Breast epithelium (tissue), 4 donors: ENCODE results near the gene AMT. TPM values are rescaled to one million over a fixed set of nuclear protein-coding genes. Genes with fewer than 3 reads are reported as not detected.

ENCODE experiments used
- DNase-seq, 2 donors: peaks; one replicate each; pipeline ENCODE4 v3.0.0-alpha.2; 2019; ENCODE audit warnings: low spot score in 2 of 2
- H3K27ac ChIP-seq, 2 donors: fragments of 200-600 bp; sonication (generic) in 1 of 2; one replicate each; pipeline ENCODE4 v1.5.1; 2016 to 2019; ENCODE audit warnings: mild to moderate bottlenecking in 1 of 2
- H3K27me3 ChIP-seq, 2 donors: fragments of 200-600 bp; sonication (generic) in 1 of 2; one replicate each; pipeline versions ENCODE4 v1.5.1 to v1.6.0; 2017 to 2019; ENCODE audit warnings: control low read depth in 1 of 2, mild to moderate bottlenecking in 1 of 2
- H3K36me3 ChIP-seq: fragments of 200-600 bp; one replicate; pipeline ENCODE4 v1.5.1; 2019
- H3K4me1 ChIP-seq, 2 donors: fragments of 200-600 bp; sonication (generic); one replicate each; pipeline ENCODE4 v1.5.1; 2016 to 2019; ENCODE audit warnings: control low read depth in 1 of 2
- H3K4me3 ChIP-seq, 3 donors: fragments of 200-600 bp; sonication (generic); 1 replicate in 2 of 3; 2 replicates in 1 of 3; pipeline ENCODE4 v1.5.1; 2016 to 2019; ENCODE audit warnings: mild to moderate bottlenecking in 3 of 3, moderate library complexity in 2 of 3
- H3K9me3 ChIP-seq, 2 donors: fragments of 200-600 bp; sonication (generic) in 1 of 2; one replicate each; pipeline ENCODE4 v1.5.1; 2016 to 2019; ENCODE audit warnings: control low read depth in 1 of 2
- CTCF ChIP-seq, 3 donors: fragments of 450-650 bp; IDR thresholded peaks; one replicate each; pipeline ENCODE4 v1.5.1; 2016 to 2017; ENCODE audit warnings: antibody characterized with exemption in 3 of 3, mild to moderate bottlenecking in 3 of 3, moderate library complexity in 3 of 3
- POLR2A ChIP-seq: fragments of 450-650 bp; IDR thresholded peaks from one replicate; pipeline ENCODE4 v1.6.1; 2016; ENCODE audit warnings: antibody characterized with exemption, mild to moderate bottlenecking, moderate library complexity
- POLR2AphosphoS5 ChIP-seq, 3 donors: sonication (generic); formaldehyde crosslinking; IDR thresholded peaks; one replicate each; pipeline ENCODE4 v1.6.1; 2017; ENCODE audit warnings: antibody characterized with exemption in 3 of 3
- intact Hi-C: fragments of 100-400 bp; cut with DNase I; formaldehyde crosslinking; loops from one replicate; pipeline ENCODE4 v1.15.1; 2023; ENCODE audit warnings: low total_unique reads
- total RNA-seq, 3 donors: library from RNA; depleted of rRNA; stranded (reverse); fragments of >200 nt; gene quantifications; one replicate each; pipeline ENCODE4 v1.1.0, GENCODE V29; 2016

AMT gene
- total RNA-seq, 3 donors from 2014 or later, result 2.7 to 8.3 (median 3.6) TPM

- peak overlapping the region in 1 of 3 donors; percentile 0 for H3K4me3 ChIP-seq
- H3K27ac ChIP-seq, result peak overlapping the region; percentile 14 to 25
- peak in 1 of 2 donors; percentile 69 for DNase-seq
- intact Hi-C loops, result no loop called here
- H3K36me3 ChIP-seq, result no peaks in the 10 kb centered on the region
- no peaks in the 10 kb centered on the region for H3K9me3 ChIP-seq
- TF ChIP-seq CTCF (IDR thresholded peaks at IDR 0.05), result no peak
- no peak for TF ChIP-seq POLR2AphosphoS5 (IDR thresholded peaks at IDR 0.05)
- no peak for TF ChIP-seq POLR2A
- H3K4me1 ChIP-seq, result peaks cover 0 to 4% of the 10 kb centered on the region in 2 donors
- no peaks in the 10 kb centered on the region for H3K27me3 ChIP-seq
These were observed 43.9 kb downstream of the AMT start for GRCh38 chr3:49378249-49378895.

- Histone ChIP-seq H3K4me1 (peaks cover 0 to 4% of the 10 kb centered on the region in 2 donors), H3K4me3 (no peak overlapping the region), H3K27me3 (no peaks in the 10 kb centered on the region), H3K27ac (no peak overlapping the region), H3K9me3 (no peaks in the 10 kb centered on the region), H3K36me3 (no peaks in the 10 kb centered on the region)
- TF ChIP-seq POLR2A (no peak), CTCF (IDR thresholded peaks at IDR 0.05) (no peak), POLR2AphosphoS5 (IDR thresholded peaks at IDR 0.05) (no peak)
- DNase-seq, result no peak
- intact Hi-C loops, result no loop called here
These were observed 44.8 kb downstream of the AMT start for GRCh38 chr3:49377483-49377882.

GRCh38 chr3:49371946-49372345 is 50.3 kb downstream of the AMT start:
- intact Hi-C loops, result loop anchor here (5.0 kb wide), 1 partner anchor 365 kb away; no protein-coding TSS in a partner anchor
- no peaks in the 10 kb centered on the region for H3K4me1 ChIP-seq
- no peak for DNase-seq
- no peak for TF ChIP-seq CTCF (IDR thresholded peaks at IDR 0.05)
- no peak overlapping the region for H3K27ac ChIP-seq
- H3K4me3 ChIP-seq, result no peak overlapping the region
- no peaks in the 10 kb centered on the region for H3K9me3 ChIP-seq
- no peaks in the 10 kb centered on the region for H3K36me3 ChIP-seq
- H3K27me3 ChIP-seq, result no peaks in the 10 kb centered on the region

GRCh38 chr3:49370585-49371290 is 51.5 kb downstream of the AMT start:
- Histone ChIP-seq H3K27ac (no peak overlapping the region), H3K36me3 (no peaks in the 10 kb centered on the region)
- intact Hi-C loops, result loop anchor here (5.0 kb wide), 1 partner anchor 367 kb away; no protein-coding TSS in a partner anchor

More at GRCh38 chr3:49370585-49371290, 51.5 kb downstream of the AMT start:
- no peaks in the 10 kb centered on the region for H3K27me3 ChIP-seq
- H3K4me3 ChIP-seq, result no peak overlapping the region
- H3K4me1 ChIP-seq, result no peaks in the 10 kb centered on the region
- TF ChIP-seq CTCF (IDR thresholded peaks at IDR 0.05) (no peak), POLR2AphosphoS5 (IDR thresholded peaks at IDR 0.05) (no peak), POLR2A (no peak)
- no peak for DNase-seq
- H3K9me3 ChIP-seq, result no peaks in the 10 kb centered on the region

Other genes starting within 250 kb of the AMT start
- gene C3orf62, start 145.2 kb downstream of the AMT start, total RNA-seq, result 1 to 10 TPM; 4.2 to 5.1 (median 4.3) TPM
- gene USP4, start 82.4 kb downstream of the AMT start, total RNA-seq, result 10 to 100 TPM; 26.3 to 32.8 (median 29.9) TPM
- gene GPX1, start 64.1 kb downstream of the AMT start, total RNA-seq, result 100 to 1,000 TPM; 205 to 653 (median 275) TPM
- gene RHOA, start 10.5 kb downstream of the AMT start, total RNA-seq, result 100 to 1,000 TPM; 314 to 686 (median 317) TPM
- 10 to 100 TPM; 22.6 to 29.0 (median 25.9) TPM for gene TCTA, start 10.1 kb downstream of the AMT start, total RNA-seq
- gene NICN1, start 6.9 kb upstream of the AMT start, total RNA-seq, result 10 to 100 TPM in 1 of 3 donors, 1 to 10 TPM in 2; 4.5 to 14.0 (median 5.2) TPM
- 10 to 100 TPM; 37.1 to 56.6 (median 44.6) TPM for gene DAG1, start 47.8 kb upstream of the AMT start, total RNA-seq
- under 1 TPM; 0.15 to 0.48 (median 0.33) TPM for gene BSN, start 132.0 kb upstream of the AMT start, total RNA-seq